B cell (primary cell): ENCODE measurements around the gene BTG1. TPM values are rescaled to one million over a fixed set of nuclear protein-coding genes. Genes with fewer than 3 reads are reported as not detected.

Experiments
- ATAC-seq: fragments of 200-7000 bp; cut with Tn5 transposase; one replicate; pipeline ENCODE4 v1.10.0; 2021; ENCODE audit warnings: low read depth, mild to moderate bottlenecking, moderate number of reproducible peaks, moderate library complexity
- CTCF ChIA-PET: fragments of 350-600 bp; sonication (Branson Sonifier 250); formaldehyde crosslinking; loops from one replicate; lab custom pipeline; 2021; ENCODE audit warnings: antibody characterized with exemption, inconsistent platforms; lab: Charles Lee
- POLR2A ChIA-PET: fragments of 350-600 bp; sonication (Branson Sonifier 250); formaldehyde crosslinking; loops from one replicate; lab custom pipeline; 2021; ENCODE audit warnings: antibody characterized with exemption; lab: Charles Lee
- DNase-seq: peaks from one replicate; pipeline ENCODE4 v3.0.0; 2013
- H2AFZ ChIP-seq: 2 replicates; pipeline ENCODE4 v1.6.1; 2012; ENCODE audit warnings: mild to moderate bottlenecking, low read depth, low read length; ENCODE audit not compliant: insufficient read depth, poor library complexity, severe bottlenecking
- H3K27ac ChIP-seq, 2 donors: 1 replicate in 1 of 2; 2 replicates in 1 of 2; pipeline ENCODE4 v1.5.1; 2012 to 2013; ENCODE audit warnings: low read length in 2 of 2, mild to moderate bottlenecking in 2 of 2, moderate library complexity in 1 of 2
- H3K27me3 ChIP-seq, 4 experiments: fragments of 200-600 bp in 1 of 4; sonication (generic) in 1 of 4; replicated peaks in 1 of 4; 1 replicate in 2 of 4; 2 replicates in 2 of 4; pipeline versions ENCODE4 v1.6.1 to v1.7.0; 2013 to 2016; ENCODE audit warnings: low read length in 3 of 4, mild to moderate bottlenecking in 2 of 4, mixed read lengths in 1 of 4, moderate library complexity in 1 of 4; ENCODE audit not compliant: insufficient read depth in 4 of 4, control insufficient read depth in 3 of 4; ENCODE audit errors: control extremely low read depth in 1 of 4
- H3K36me3 ChIP-seq, 2 experiments: replicated peaks in 1 of 2; 1 replicate in 1 of 2; 2 replicates in 1 of 2; pipeline versions ENCODE4 v1.6.1 to v1.7.1; 2013; ENCODE audit warnings: low read length in 1 of 2; ENCODE audit not compliant: insufficient read depth in 2 of 2, control insufficient read depth in 1 of 2; ENCODE audit errors: control extremely low read depth in 1 of 2, extremely low read depth in 1 of 2
- H3K4me1 ChIP-seq, 2 donors: fragments of 200-600 bp in 1 of 2; sonication (generic) in 1 of 2; 1 replicate in 1 of 2; 2 replicates in 1 of 2; pipeline versions ENCODE4 v1.5.1 to v1.6.1; 2013 to 2017; ENCODE audit warnings: low read length in 2 of 2; ENCODE audit not compliant: control insufficient read depth in 2 of 2, insufficient read depth in 2 of 2
- H3K4me2 ChIP-seq: replicated peaks from 2 replicates; pipeline ENCODE3; 2012; ENCODE audit warnings: mild to moderate bottlenecking, low read depth, low read length; ENCODE audit not compliant: poor library complexity, severe bottlenecking
- H3K4me3 ChIP-seq, 5 experiments: fragments of 200-600 bp in 1 of 5; sonication (generic) in 1 of 5; 1 replicate in 3 of 5; 2 replicates in 2 of 5; pipeline versions ENCODE4 v1.5.1 to v1.7.0; 2011 to 2016; ENCODE audit warnings: low read length in 4 of 5, mild to moderate bottlenecking in 4 of 5, low read depth in 2 of 5, control low read depth in 1 of 5, moderate library complexity in 1 of 5; ENCODE audit not compliant: insufficient read depth in 1 of 5; ENCODE audit errors: control extremely low read depth in 1 of 5, extremely low read depth in 1 of 5
- H3K79me2 ChIP-seq: fragments of 200-600 bp; sonication (generic); one replicate; pipeline ENCODE4 v1.6.0; 2016; ENCODE audit warnings: low read length; ENCODE audit not compliant: control insufficient read depth, insufficient read depth
- H3K9ac ChIP-seq: fragments of 200-600 bp; sonication (generic); 2 replicates; pipeline ENCODE4 v1.6.1; 2017; ENCODE audit warnings: mild to moderate bottlenecking, low read length, moderate library complexity
- H3K9me3 ChIP-seq, 3 donors: one replicate each; pipeline versions ENCODE4 v1.6.1 to v1.7.1; 2013; ENCODE audit warnings: low read length in 2 of 3; ENCODE audit not compliant: control insufficient read depth in 2 of 3, insufficient read depth in 1 of 3; ENCODE audit errors: control extremely low read depth in 1 of 3
- H4K20me1 ChIP-seq: 2 replicates; pipeline ENCODE4 v1.6.0; 2012; ENCODE audit warnings: mild to moderate bottlenecking, low read length; ENCODE audit not compliant: insufficient read depth, control insufficient read depth, poor library complexity, severe bottlenecking
- H3K27ac Mint-ChIP-seq: one replicate; pipeline ENCODE4 v1.8.0; 2021; ENCODE audit warnings: mixed read lengths
- H3K27me3 Mint-ChIP-seq: one replicate; pipeline ENCODE4 v1.8.0; 2021; ENCODE audit warnings: mixed read lengths
- H3K4me1 Mint-ChIP-seq: one replicate; pipeline ENCODE4 v1.8.0; 2021; ENCODE audit warnings: mixed read lengths
- H3K4me3 Mint-ChIP-seq: one replicate; pipeline ENCODE4 v1.8.0; 2021; ENCODE audit warnings: mixed read lengths
- H3K9me3 Mint-ChIP-seq: one replicate; pipeline ENCODE4 v1.8.0; 2022; ENCODE audit warnings: mixed read lengths; ENCODE audit not compliant: insufficient read depth
- EZH2 ChIP-seq: IDR thresholded peaks from 2 replicates; pipeline ENCODE4 v1.6.1; 2012; ENCODE audit warnings: borderline replicate concordance, low read depth, mild to moderate bottlenecking, moderate library complexity, low read length; ENCODE audit not compliant: insufficient read depth, poor library complexity, severe bottlenecking
- WGBS: methylation state at CpG from one replicate; pipeline ENCODE4 v1.1.5; 2013; ENCODE audit warnings: missing lambda C conversion rate; ENCODE audit not compliant: insufficient coverage; 5-methylcytosine and 5-hydroxymethylcytosine counted together
- intact Hi-C: fragments of 100-400 bp; cut with micrococcal nuclease; formaldehyde crosslinking; loops from one replicate; pipeline ENCODE4 v1.10.0; 2022
- polyA plus RNA-seq: library from polyadenylated mRNA; depleted of rRNA; stranded (reverse); fragments of >200 nt; gene quantifications from 2 replicates; pipeline ENCODE4 v1.2.3, GENCODE V29; 2012
- total RNA-seq, 2 donors: library from RNA; stranded (reverse); fragments of 120-200 nt in 1 of 2; gene quantifications; 1 replicate in 1 of 2; 2 replicates in 1 of 2; pipeline versions ENCODE4 v1.2.3 to v1.2.4, GENCODE V29; 2013 to 2022
- TF ChIP-seq, protein P1 (sequence below): fragments of 200-600 bp; IDR thresholded peaks from one replicate; pipeline ENCODE4 v1.8.0; 2022; ENCODE audit warnings: antibody characterized with exemption, mild to moderate bottlenecking

BTG1 gene
- total and polyA plus RNA-seq, 2 donors (not counting 1 experiment from before 2014, with no cell fraction given): 322 to 733 TPM

DNA sequence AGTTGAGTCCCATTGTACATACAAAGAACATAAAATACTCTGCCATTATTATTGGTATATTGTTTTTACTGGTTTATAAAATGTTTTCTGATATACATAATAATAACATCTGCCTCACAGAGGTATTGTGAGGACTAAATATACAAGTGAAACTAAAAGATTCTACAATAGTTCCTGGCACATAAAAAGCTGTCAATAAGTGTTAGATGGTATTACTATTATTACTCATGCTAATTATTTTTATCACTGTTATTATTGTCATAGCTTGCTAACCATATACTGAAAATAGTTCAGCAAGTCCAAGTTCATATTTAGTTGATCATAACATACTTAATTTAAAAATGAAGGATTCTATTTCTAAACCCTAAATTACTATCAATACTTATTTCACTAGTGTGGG, 34.4 kb downstream of the BTG1 start:
- Histone ChIP-seq H3K79me2 (peaks cover 13% of the 10 kb centered on the region), H2AFZ (no peak overlapping the region), H3K27me3 (no peaks in the 10 kb centered on the region), H4K20me1 (no peaks in the 10 kb centered on the region), H3K9me3 (no peaks in the 10 kb centered on the region), H3K4me2 (no peak overlapping the region), H3K4me1 (no peaks in the 10 kb centered on the region), H3K9ac (no peak overlapping the region), H3K36me3 (peaks cover 0 to 2% of the 10 kb centered on the region in 2 experiments), H3K27ac (no peak overlapping the region), H3K4me3 (no peak overlapping the region)
- Mint-ChIP-seq H3K4me1 (peaks cover 17% of the 10 kb centered on the region), H3K4me3 (no peak overlapping the region), H3K9me3 (no peaks in the 10 kb centered on the region), H3K27me3 (no peaks in the 10 kb centered on the region), H3K27ac (no peak overlapping the region)
- DNase-seq (no peak), ATAC-seq (no peak)
- CTCF ChIA-PET: no interaction called here
- intact Hi-C loops: no loop called here
- no peak for TF ChIP-seq EZH2
- POLR2A ChIA-PET: no interaction called here

DNA sequence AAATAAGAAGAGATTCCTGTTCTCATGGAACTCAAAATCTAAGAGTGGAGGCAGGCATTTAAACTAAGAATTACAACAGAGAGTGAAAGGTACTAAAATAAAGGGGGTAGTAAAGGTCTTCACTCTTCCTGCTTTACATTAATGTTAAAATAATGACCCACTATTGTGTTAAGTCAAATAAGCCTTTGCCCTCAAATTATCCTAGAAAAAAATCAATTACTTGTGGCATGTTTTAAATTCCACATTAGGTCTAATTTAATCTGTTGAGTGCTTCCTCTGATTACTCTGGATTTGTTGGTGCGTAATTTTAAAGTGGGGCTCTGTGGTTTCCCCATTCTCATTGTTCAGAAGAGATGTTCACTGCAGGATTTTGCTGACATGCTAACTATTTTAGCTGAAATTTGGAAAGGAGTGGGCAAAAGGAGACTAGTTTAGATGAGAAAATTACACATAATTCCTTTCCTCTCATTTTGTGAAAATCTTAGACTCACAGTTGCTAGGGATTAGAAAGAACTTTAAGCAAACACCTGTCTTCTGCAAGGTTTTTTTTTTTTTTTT, 35.5 kb downstream of the BTG1 start:
- no peak for ATAC-seq
- Histone ChIP-seq H3K79me2 (peaks cover 9% of the 10 kb centered on the region), H2AFZ (no peak overlapping the region), H4K20me1 (no peaks in the 10 kb centered on the region), H3K4me2 (no peak overlapping the region), H3K4me3 (no peak overlapping the region), H3K9ac (no peak overlapping the region), H3K9me3 (no peaks in the 10 kb centered on the region), H3K27ac (no peak overlapping the region), H3K27me3 (no peaks in the 10 kb centered on the region), H3K4me1 (no peaks in the 10 kb centered on the region), H3K36me3 (peaks cover 0 to 2% of the 10 kb centered on the region in 2 experiments)
- no peak for TF ChIP-seq EZH2
- TF ChIP-seq, protein P1, sequence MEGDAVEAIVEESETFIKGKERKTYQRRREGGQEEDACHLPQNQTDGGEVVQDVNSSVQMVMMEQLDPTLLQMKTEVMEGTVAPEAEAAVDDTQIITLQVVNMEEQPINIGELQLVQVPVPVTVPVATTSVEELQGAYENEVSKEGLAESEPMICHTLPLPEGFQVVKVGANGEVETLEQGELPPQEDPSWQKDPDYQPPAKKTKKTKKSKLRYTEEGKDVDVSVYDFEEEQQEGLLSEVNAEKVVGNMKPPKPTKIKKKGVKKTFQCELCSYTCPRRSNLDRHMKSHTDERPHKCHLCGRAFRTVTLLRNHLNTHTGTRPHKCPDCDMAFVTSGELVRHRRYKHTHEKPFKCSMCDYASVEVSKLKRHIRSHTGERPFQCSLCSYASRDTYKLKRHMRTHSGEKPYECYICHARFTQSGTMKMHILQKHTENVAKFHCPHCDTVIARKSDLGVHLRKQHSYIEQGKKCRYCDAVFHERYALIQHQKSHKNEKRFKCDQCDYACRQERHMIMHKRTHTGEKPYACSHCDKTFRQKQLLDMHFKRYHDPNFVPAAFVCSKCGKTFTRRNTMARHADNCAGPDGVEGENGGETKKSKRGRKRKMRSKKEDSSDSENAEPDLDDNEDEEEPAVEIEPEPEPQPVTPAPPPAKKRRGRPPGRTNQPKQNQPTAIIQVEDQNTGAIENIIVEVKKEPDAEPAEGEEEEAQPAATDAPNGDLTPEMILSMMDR: no peak
- Mint-ChIP-seq H3K4me3 (no peak overlapping the region), H3K27ac (no peak overlapping the region), H3K4me1 (peaks cover 19% of the 10 kb centered on the region), H3K27me3 (no peaks in the 10 kb centered on the region), H3K9me3 (no peaks in the 10 kb centered on the region)
- no peak for DNase-seq
- no CpG with 5 or more reads among the region's 1 CpG for WGBS
- POLR2A ChIA-PET: interaction anchor here (0.7 kb wide), 1 partner anchor 221 kb away, joined by 6 read pairs; no protein-coding TSS in a partner anchor
- CTCF ChIA-PET: no interaction called here
- intact Hi-C loops: no loop called here
